SK-N-SH (cell line): ENCODE results near the gene SLC6A3.

Source experiments
- EZH2phosphoT487 ChIP-seq: fragments of 200-600 bp; sonication (generic); IDR thresholded peaks from 2 replicates; pipeline ENCODE4 v1.6.1; 2017; ENCODE audit warnings: low read depth, mixed run types, mild to moderate bottlenecking, antibody characterized with exemption, moderate library complexity, borderline replicate concordance
- GABPA ChIP-seq: IDR thresholded peaks from 2 replicates; pipeline ENCODE4 v1.4.0; 2012; ENCODE audit warnings: low read depth, mild to moderate bottlenecking
- RAD21 ChIP-seq: IDR thresholded peaks from 2 replicates; pipeline ENCODE4 v1.6.1; 2012; ENCODE audit warnings: mild to moderate bottlenecking, low read length
- RXRA ChIP-seq: IDR thresholded peaks from 2 replicates; pipeline ENCODE4 v1.4.0; 2012; ENCODE audit warnings: low read depth, mild to moderate bottlenecking, borderline replicate concordance
- TF ChIP-seq, protein P1 (sequence below): IDR thresholded peaks from 2 replicates; pipeline ENCODE4 v1.6.1; 2012; ENCODE audit warnings: mild to moderate bottlenecking, low read depth, low read length, moderate library complexity
- TF ChIP-seq, protein P2 (sequence below): fragments of 200-600 bp; sonication (generic); IDR thresholded peaks from 2 replicates; pipeline ENCODE4 v1.6.1; 2017; ENCODE audit warnings: antibody characterized with exemption, mild to moderate bottlenecking, moderate library complexity
- TF ChIP-seq, protein P3 (sequence below): fragments of 150-350 bp; IDR thresholded peaks from 2 replicates; pipeline ENCODE4 v1.6.1; 2017; ENCODE audit warnings: antibody characterized with exemption, low read length, low read depth, borderline replicate concordance
- TF ChIP-seq, protein P4 (sequence below): IDR thresholded peaks from 2 replicates; pipeline ENCODE4 v1.4.0; 2012; ENCODE audit warnings: low read depth
- TF ChIP-seq, protein P5 (sequence below): IDR thresholded peaks from 2 replicates; pipeline ENCODE4; 2012

DNA sequence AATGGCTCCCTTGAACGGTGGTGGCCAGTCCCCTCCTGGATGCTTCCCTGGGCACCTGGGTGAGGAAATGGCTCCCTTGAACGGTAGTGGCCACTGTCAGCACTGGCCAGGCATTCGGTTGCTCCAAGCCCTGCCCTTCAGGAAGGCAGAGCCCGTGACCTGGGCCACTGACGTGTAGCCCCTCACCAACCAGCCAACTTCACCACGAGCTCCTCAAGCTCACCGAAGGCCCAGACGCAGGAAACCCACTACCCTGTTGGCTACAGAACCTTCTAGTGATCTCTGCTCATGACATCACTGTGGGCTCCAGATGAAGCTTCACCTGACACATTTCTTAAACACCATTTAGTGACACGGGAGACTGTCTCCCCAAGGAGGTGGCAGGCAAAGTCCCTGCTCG is 9.2 kb downstream of the SLC6A3 start:
- TF ChIP-seq, protein P1, sequence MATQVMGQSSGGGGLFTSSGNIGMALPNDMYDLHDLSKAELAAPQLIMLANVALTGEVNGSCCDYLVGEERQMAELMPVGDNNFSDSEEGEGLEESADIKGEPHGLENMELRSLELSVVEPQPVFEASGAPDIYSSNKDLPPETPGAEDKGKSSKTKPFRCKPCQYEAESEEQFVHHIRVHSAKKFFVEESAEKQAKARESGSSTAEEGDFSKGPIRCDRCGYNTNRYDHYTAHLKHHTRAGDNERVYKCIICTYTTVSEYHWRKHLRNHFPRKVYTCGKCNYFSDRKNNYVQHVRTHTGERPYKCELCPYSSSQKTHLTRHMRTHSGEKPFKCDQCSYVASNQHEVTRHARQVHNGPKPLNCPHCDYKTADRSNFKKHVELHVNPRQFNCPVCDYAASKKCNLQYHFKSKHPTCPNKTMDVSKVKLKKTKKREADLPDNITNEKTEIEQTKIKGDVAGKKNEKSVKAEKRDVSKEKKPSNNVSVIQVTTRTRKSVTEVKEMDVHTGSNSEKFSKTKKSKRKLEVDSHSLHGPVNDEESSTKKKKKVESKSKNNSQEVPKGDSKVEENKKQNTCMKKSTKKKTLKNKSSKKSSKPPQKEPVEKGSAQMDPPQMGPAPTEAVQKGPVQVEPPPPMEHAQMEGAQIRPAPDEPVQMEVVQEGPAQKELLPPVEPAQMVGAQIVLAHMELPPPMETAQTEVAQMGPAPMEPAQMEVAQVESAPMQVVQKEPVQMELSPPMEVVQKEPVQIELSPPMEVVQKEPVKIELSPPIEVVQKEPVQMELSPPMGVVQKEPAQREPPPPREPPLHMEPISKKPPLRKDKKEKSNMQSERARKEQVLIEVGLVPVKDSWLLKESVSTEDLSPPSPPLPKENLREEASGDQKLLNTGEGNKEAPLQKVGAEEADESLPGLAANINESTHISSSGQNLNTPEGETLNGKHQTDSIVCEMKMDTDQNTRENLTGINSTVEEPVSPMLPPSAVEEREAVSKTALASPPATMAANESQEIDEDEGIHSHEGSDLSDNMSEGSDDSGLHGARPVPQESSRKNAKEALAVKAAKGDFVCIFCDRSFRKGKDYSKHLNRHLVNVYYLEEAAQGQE, result no peak
- TF ChIP-seq, protein P2, sequence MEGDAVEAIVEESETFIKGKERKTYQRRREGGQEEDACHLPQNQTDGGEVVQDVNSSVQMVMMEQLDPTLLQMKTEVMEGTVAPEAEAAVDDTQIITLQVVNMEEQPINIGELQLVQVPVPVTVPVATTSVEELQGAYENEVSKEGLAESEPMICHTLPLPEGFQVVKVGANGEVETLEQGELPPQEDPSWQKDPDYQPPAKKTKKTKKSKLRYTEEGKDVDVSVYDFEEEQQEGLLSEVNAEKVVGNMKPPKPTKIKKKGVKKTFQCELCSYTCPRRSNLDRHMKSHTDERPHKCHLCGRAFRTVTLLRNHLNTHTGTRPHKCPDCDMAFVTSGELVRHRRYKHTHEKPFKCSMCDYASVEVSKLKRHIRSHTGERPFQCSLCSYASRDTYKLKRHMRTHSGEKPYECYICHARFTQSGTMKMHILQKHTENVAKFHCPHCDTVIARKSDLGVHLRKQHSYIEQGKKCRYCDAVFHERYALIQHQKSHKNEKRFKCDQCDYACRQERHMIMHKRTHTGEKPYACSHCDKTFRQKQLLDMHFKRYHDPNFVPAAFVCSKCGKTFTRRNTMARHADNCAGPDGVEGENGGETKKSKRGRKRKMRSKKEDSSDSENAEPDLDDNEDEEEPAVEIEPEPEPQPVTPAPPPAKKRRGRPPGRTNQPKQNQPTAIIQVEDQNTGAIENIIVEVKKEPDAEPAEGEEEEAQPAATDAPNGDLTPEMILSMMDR, result no peak
- TF ChIP-seq, protein P3, sequence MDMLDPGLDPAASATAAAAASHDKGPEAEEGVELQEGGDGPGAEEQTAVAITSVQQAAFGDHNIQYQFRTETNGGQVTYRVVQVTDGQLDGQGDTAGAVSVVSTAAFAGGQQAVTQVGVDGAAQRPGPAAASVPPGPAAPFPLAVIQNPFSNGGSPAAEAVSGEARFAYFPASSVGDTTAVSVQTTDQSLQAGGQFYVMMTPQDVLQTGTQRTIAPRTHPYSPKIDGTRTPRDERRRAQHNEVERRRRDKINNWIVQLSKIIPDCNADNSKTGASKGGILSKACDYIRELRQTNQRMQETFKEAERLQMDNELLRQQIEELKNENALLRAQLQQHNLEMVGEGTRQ, result no peak
- no peak for TF ChIP-seq RAD21
- no peak for TF ChIP-seq GABPA
- TF ChIP-seq, protein P4, sequence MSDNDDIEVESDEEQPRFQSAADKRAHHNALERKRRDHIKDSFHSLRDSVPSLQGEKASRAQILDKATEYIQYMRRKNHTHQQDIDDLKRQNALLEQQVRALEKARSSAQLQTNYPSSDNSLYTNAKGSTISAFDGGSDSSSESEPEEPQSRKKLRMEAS, result no peak
- TF ChIP-seq EZH2phosphoT487, result no peak
- no peak for TF ChIP-seq RXRA
- TF ChIP-seq, protein P5, sequence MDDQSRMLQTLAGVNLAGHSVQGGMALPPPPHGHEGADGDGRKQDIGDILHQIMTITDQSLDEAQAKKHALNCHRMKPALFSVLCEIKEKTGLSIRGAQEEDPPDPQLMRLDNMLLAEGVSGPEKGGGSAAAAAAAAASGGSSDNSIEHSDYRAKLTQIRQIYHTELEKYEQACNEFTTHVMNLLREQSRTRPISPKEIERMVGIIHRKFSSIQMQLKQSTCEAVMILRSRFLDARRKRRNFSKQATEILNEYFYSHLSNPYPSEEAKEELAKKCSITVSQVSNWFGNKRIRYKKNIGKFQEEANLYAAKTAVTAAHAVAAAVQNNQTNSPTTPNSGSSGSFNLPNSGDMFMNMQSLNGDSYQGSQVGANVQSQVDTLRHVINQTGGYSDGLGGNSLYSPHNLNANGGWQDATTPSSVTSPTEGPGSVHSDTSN, result no peak
